Thyroid gland (tissue), 4 donors: ENCODE data around the gene DIP2C. TPM values are rescaled to one million over a fixed set of nuclear protein-coding genes. Genes with fewer than 3 reads are reported as not detected.

Experiments used
- DNase-seq, 2 donors: peaks; one replicate each; pipeline ENCODE4 v3.0.0-alpha.2; 2019
- H3K27ac ChIP-seq, 3 donors: fragments of 200-600 bp; sonication (generic); 1 replicate in 2 of 3; 2 replicates in 1 of 3; pipeline ENCODE4 v1.5.1; 2016 to 2019; ENCODE audit warnings: mild to moderate bottlenecking in 1 of 3, moderate library complexity in 1 of 3
- H3K27me3 ChIP-seq: fragments of 200-600 bp; sonication (generic); one replicate; pipeline ENCODE4 v1.5.1; 2019
- H3K36me3 ChIP-seq, 2 donors: fragments of 200-600 bp; sonication (generic); one replicate each; pipeline ENCODE4 v1.5.1; 2016 to 2019
- H3K4me1 ChIP-seq, 2 donors: fragments of 200-600 bp; sonication (generic); one replicate each; pipeline ENCODE4 v1.5.1; 2017 to 2019
- H3K4me3 ChIP-seq, 3 donors: fragments of 200-600 bp; sonication (generic); replicated peaks in 1 of 3; 1 replicate in 2 of 3; 2 replicates in 1 of 3; pipeline ENCODE4 v1.5.1; 2016; ENCODE audit warnings: mild to moderate bottlenecking in 1 of 3
- H3K9me3 ChIP-seq: fragments of 200-600 bp; sonication (generic); one replicate; pipeline ENCODE4 v1.5.1; 2017
- POLR2A ChIP-seq, 2 donors: fragments of 450-650 bp; IDR thresholded peaks; one replicate each; pipeline ENCODE4 v1.6.1; 2017; ENCODE audit warnings: antibody characterized with exemption in 2 of 2, mild to moderate bottlenecking in 2 of 2, moderate library complexity in 1 of 2
- WGBS, 2 donors: methylation state at CpG; one replicate each; pipeline ENCODE4 v1.1.5; 2017; 5-methylcytosine and 5-hydroxymethylcytosine counted together
- intact Hi-C: fragments of 100-400 bp; cut with DNase I; formaldehyde crosslinking; loops from one replicate; pipeline ENCODE4 v1.15.1; 2023
- total RNA-seq, 4 donors: library from RNA; depleted of rRNA; stranded (reverse); fragments of >200 nt; gene quantifications; one replicate each; pipeline ENCODE4 v1.2.3, GENCODE V29; 2016
- TF ChIP-seq, protein P1 (sequence below), 6 experiments: fragments of 200-600 bp in 3 of 6; fragments of 450-650 bp in 3 of 6; sonication (generic) in 3 of 6; IDR thresholded peaks; one replicate each; pipeline ENCODE4 v1.5.1; 2016 to 2019; ENCODE audit warnings: antibody characterized with exemption in 6 of 6, mild to moderate bottlenecking in 2 of 6, inconsistent platforms in 1 of 6, moderate library complexity in 1 of 6

DIP2C gene
- total RNA-seq, 4 donors from 2014 or later: 11.4 to 14.6 (median 12.3) TPM

DNA sequence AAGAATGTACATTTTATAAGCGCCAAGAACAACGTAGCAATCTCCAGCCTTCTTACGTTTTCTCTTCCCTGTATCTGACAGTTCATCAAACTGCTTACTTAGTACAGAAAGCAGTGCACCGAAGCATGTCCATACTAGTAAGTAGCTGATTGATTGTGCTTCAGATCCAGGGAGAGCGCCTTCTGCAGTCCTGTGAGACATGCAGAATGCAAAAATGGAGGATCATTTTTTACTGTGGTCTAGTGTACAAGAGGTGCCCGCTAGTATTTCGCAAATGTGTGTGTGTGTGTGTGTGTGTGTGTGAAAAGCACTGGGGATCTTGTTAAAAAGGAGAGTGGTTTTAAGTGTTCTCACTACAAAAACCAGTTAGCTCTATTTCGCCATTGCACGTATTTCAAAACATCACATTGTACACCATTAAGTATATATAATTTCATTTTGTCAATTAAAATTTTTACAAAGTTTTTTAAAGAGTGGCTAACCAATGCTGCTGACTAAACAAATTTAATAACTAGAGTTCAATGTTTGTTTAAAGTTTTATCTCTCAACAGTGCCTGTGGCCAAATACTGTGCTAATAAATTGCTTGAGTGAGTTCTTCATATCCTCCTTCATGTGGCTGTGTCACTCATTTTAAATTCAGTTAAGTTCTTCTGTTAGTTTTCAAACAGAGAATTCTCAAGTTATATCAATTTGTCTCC lies 454.6 kb downstream of the DIP2C start:
- Histone ChIP-seq H3K9me3 (no peaks in the 10 kb centered on the region), H3K27ac (no peak overlapping the region), H3K4me3 (no peak overlapping the region), H3K4me1 (peaks cover 8 to 16% of the 10 kb centered on the region in 2 donors), H3K36me3 (peaks cover 0 to 2% of the 10 kb centered on the region in 2 donors), H3K27me3 (no peaks in the 10 kb centered on the region)
- WGBS, 2 donors: 46 to 47% methylated on average over 9 of the region's 9 CpGs
- TF ChIP-seq, protein P1, sequence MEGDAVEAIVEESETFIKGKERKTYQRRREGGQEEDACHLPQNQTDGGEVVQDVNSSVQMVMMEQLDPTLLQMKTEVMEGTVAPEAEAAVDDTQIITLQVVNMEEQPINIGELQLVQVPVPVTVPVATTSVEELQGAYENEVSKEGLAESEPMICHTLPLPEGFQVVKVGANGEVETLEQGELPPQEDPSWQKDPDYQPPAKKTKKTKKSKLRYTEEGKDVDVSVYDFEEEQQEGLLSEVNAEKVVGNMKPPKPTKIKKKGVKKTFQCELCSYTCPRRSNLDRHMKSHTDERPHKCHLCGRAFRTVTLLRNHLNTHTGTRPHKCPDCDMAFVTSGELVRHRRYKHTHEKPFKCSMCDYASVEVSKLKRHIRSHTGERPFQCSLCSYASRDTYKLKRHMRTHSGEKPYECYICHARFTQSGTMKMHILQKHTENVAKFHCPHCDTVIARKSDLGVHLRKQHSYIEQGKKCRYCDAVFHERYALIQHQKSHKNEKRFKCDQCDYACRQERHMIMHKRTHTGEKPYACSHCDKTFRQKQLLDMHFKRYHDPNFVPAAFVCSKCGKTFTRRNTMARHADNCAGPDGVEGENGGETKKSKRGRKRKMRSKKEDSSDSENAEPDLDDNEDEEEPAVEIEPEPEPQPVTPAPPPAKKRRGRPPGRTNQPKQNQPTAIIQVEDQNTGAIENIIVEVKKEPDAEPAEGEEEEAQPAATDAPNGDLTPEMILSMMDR (IDR thresholded peaks at IDR 0.05): peak in 2 of 6 experiments; percentile 10 to 11
- no peak for TF ChIP-seq POLR2A (IDR thresholded peaks at IDR 0.05)
- peak; percentile 23 to 31 for DNase-seq
- intact Hi-C loops: no loop called here

DNA sequence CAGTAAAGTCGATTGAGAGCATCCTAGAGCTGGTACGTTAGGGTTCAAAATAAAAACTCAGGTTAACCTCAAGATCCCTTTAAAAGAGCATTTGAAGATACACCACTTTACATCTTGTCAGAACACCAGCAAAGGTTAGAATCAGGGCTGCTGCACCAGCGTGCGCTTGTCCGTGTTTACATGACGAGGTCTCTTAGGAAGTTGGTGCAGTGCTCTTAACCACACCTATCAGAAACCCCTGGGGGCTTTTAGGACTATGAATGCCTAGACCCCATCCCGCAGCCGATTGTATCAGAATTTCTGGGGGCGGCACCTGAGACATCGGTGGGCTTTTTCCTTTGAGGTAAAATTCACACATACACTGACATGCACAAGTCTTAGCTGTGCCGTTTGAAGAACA lies 456.6 kb downstream of the DIP2C start:
- Histone ChIP-seq H3K27me3 (no peaks in the 10 kb centered on the region), H3K9me3 (no peaks in the 10 kb centered on the region), H3K4me3 (no peak overlapping the region), H3K27ac (peak overlapping the region; percentile 67 to 83 (median 79)), H3K4me1 (peaks cover 8 to 16% of the 10 kb centered on the region in 2 donors), H3K36me3 (no peaks in the 10 kb centered on the region)
- DNase-seq: no peak
- whole genome bisulfite sequencing, 2 donors: 92 to 98% methylated on average over 9 to 11 of the region's 11 CpGs
- intact Hi-C loops: no loop called here
- TF ChIP-seq, protein P1 (IDR thresholded peaks at IDR 0.05): no peak
- TF ChIP-seq POLR2A (IDR thresholded peaks at IDR 0.05): no peak

DNA sequence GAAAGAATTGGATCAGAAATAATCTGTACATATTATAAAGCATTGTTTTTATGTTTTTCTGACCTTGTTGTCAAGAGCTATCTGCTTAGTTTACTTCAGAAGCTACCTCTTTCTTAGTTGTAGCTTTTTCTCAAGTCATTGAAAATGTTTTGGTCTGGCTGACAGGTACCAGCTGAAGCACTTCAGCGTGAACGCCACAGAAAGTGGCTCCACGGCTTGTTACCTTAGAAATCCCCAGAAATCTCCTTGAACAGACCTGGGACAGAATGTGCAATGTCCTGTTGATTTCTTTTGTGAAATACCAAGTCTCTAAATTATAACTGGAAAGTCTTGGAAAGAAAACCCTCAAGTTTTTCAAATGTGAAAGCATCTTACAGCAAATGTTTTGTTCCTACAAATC lies 457.4 kb downstream of the DIP2C start:
- Histone ChIP-seq H3K27ac (peak overlapping the region; percentile 67 to 83 (median 79)), H3K9me3 (no peaks in the 10 kb centered on the region), H3K4me3 (no peak overlapping the region), H3K27me3 (no peaks in the 10 kb centered on the region), H3K36me3 (no peaks in the 10 kb centered on the region), H3K4me1 (peaks cover 8 to 16% of the 10 kb centered on the region in 2 donors)
- peak; percentile 73 to 75 for DNase-seq
- intact Hi-C loops: no loop called here
- WGBS, 2 donors: 38 to 43% methylated on average over 3 of the region's 3 CpGs
- TF ChIP-seq, protein P1 (IDR thresholded peaks at IDR 0.05): no peak
- TF ChIP-seq POLR2A (IDR thresholded peaks at IDR 0.05): no peak

DNA sequence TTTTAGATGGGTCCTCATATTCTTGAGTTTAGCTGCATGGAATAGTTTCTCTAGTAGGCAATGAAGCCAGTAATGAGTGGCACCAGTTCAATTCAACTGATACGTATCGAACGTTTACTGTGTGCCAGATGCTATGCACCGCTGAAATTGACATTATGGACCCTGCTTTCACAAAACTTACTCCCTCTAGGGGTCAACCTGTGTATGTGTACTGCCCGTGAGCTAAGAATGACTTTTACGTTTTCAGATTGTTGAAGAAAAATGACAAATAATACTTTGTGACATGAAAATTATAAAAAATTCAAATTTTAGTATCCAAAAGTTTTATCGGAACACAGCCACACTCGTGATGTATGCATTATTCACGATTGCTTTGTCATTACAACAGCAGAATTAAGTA lies 458.7 kb downstream of the DIP2C start:
- H3K36me3 ChIP-seq: no peaks in the 10 kb centered on the region
- no peak overlapping the region for H3K27ac ChIP-seq
- no peaks in the 10 kb centered on the region for H3K9me3 ChIP-seq
- TF ChIP-seq, protein P1 (IDR thresholded peaks at IDR 0.05): peak in 1 of 6 experiments; percentile 14
- no peak for TF ChIP-seq POLR2A (IDR thresholded peaks at IDR 0.05)
- 88 to 93% methylated on average over 9 of the region's 9 CpGs for WGBS, 2 donors
- H3K4me1 ChIP-seq: peaks cover 8 to 18% of the 10 kb centered on the region in 2 donors
- H3K4me3 ChIP-seq: no peak overlapping the region
- no peak for DNase-seq
- intact Hi-C loops: no loop called here
- H3K27me3 ChIP-seq: no peaks in the 10 kb centered on the region

DNA sequence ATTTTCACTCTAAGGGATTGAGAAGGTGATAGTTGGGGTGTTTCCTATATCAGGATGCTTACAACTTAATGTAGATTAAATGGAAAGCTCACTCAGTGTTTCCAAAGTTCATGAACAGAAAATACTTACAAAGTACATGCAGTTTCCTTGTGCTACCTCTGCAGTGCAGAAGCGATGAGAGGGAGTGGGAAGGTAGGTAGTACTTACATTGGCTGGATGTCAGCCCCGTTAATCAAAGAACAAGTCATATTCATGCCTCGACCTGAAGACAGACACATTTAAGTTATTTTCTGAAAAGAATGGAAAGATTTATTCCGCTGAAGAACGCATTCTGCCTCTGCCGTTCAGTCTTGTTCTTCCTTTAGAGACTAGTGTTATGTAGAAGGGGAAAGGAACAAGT lies 461.1 kb downstream of the DIP2C start:
- peaks cover 5 to 15% of the 10 kb centered on the region in 2 donors for H3K4me1 ChIP-seq
- no peaks in the 10 kb centered on the region for H3K27me3 ChIP-seq
- H3K36me3 ChIP-seq: no peaks in the 10 kb centered on the region
- no peak for DNase-seq
- no peak overlapping the region for H3K4me3 ChIP-seq
- WGBS, 2 donors: 92 to 93% methylated on average over 6 of the region's 6 CpGs
- H3K27ac ChIP-seq: no peak overlapping the region
- TF ChIP-seq, protein P1 (IDR thresholded peaks at IDR 0.05): no peak
- TF ChIP-seq POLR2A (IDR thresholded peaks at IDR 0.05): no peak
- intact Hi-C loops: no loop called here
- H3K9me3 ChIP-seq: no peaks in the 10 kb centered on the region
